Body of pancreas (tissue), 4 donors: Measurements from ENCODE around the gene DUOXA2.

Experiments
- CTCF ChIP-seq, 7 experiments: fragments of 450-650 bp in 4 of 7; fragments of 200-600 bp in 3 of 7; sonication (generic) in 3 of 7; IDR thresholded peaks; one replicate each; pipeline ENCODE4 v1.5.1; 2016 to 2019; ENCODE audit warnings: antibody characterized with exemption in 7 of 7
- POLR2A ChIP-seq, 3 donors: fragments of 450-650 bp; IDR thresholded peaks; one replicate each; pipeline ENCODE4 v1.6.1; 2016; ENCODE audit warnings: antibody characterized with exemption in 3 of 3, mild to moderate bottlenecking in 2 of 3

- TF ChIP-seq POLR2A (IDR thresholded peaks at IDR 0.05) (no peak), CTCF (IDR thresholded peaks at IDR 0.05) (no peak)
Observed at GRCh38 chr15:45083223-45083622, 30.9 kb upstream of the DUOXA2 start.
